Measurements from ENCODE around the gene FGF12.

- TF ChIP-seq CTCF (IDR thresholded peaks at IDR 0.05 in 8 of 11, conservative IDR thresholded peaks at IDR 0.05 in 3 of 11) (no peak), POLR2AphosphoS5 (IDR thresholded peaks at IDR 0.05) (no peak)
Observed at GRCh38 chr3:192731233-192731632, 3.9 kb upstream of the FGF12 start.
